Common myeloid progenitor, CD34-positive (primary cell): ENCODE measurements around the gene MGAT5.

ENCODE experiments used
- CTCF ChIA-PET: fragments of 350-600 bp; sonication (Branson Sonifier 250); formaldehyde crosslinking; loops from one replicate; lab custom pipeline; 2021; ENCODE audit warnings: antibody characterized with exemption; lab: Charles Lee
- POLR2A ChIA-PET: fragments of 350-600 bp; sonication (Branson Sonifier 250); formaldehyde crosslinking; loops from one replicate; lab custom pipeline; 2021; ENCODE audit warnings: antibody characterized with exemption; lab: Charles Lee
- DNase-seq, 3 donors: peaks; one replicate each; pipeline versions ENCODE4 v3.0.0 to v3.0.0-alpha.2; 2013
- H3K27ac ChIP-seq, 2 experiments: 1 replicate in 1 of 2; 2 replicates in 1 of 2; pipeline ENCODE4 v1.7.0; 2013; ENCODE audit warnings: inconsistent platforms in 2 of 2, low read length in 2 of 2, mild to moderate bottlenecking in 2 of 2, low read depth in 1 of 2, moderate library complexity in 1 of 2; ENCODE audit not compliant: severe bottlenecking in 2 of 2, insufficient read depth in 1 of 2, poor library complexity in 1 of 2
- H3K27me3 ChIP-seq, 5 experiments: replicated peaks in 2 of 5; 1 replicate in 3 of 5; 2 replicates in 2 of 5; pipeline versions ENCODE4 v1.6.1 to v1.7.0; 2013; ENCODE audit warnings: low read length in 4 of 5, mild to moderate bottlenecking in 2 of 5, moderate library complexity in 2 of 5, inconsistent platforms in 1 of 5; ENCODE audit not compliant: insufficient read depth in 5 of 5, control insufficient read depth in 4 of 5
- H3K36me3 ChIP-seq, 4 experiments: 1 replicate in 2 of 4; 2 replicates in 2 of 4; pipeline versions ENCODE4 v1.6.1 to v1.7.0; 2013; ENCODE audit warnings: low read length in 3 of 4, control low read depth in 1 of 4, mild to moderate bottlenecking in 1 of 4; ENCODE audit not compliant: control insufficient read depth in 4 of 4, insufficient read depth in 4 of 4
- H3K4me1 ChIP-seq, 4 experiments: 1 replicate in 3 of 4; 2 replicates in 1 of 4; pipeline versions ENCODE4 v1.6.1 to v1.7.1; 2013; ENCODE audit warnings: low read length in 3 of 4, mild to moderate bottlenecking in 3 of 4, control low read depth in 1 of 4, inconsistent platforms in 1 of 4, moderate library complexity in 1 of 4; ENCODE audit not compliant: control insufficient read depth in 4 of 4, insufficient read depth in 4 of 4; ENCODE audit errors: control extremely low read depth in 1 of 4
- H3K4me3 ChIP-seq, 7 experiments: 1 replicate in 4 of 7; 2 replicates in 3 of 7; pipeline versions ENCODE4 v1.5.1 to v1.7.0; 2013; ENCODE audit warnings: mild to moderate bottlenecking in 7 of 7, low read length in 6 of 7, moderate library complexity in 6 of 7, inconsistent platforms in 2 of 7, low read depth in 2 of 7, control low read depth in 1 of 7; ENCODE audit not compliant: insufficient read depth in 4 of 7, control insufficient read depth in 1 of 7; ENCODE audit errors: extremely low read depth in 1 of 7
- H3K9me3 ChIP-seq, 5 experiments: 1 replicate in 4 of 5; 2 replicates in 1 of 5; pipeline versions ENCODE4 v1.6.1 to v1.7.1; 2013; ENCODE audit warnings: low read length in 4 of 5, mild to moderate bottlenecking in 2 of 5, inconsistent platforms in 1 of 5, low read depth in 1 of 5, moderate library complexity in 1 of 5; ENCODE audit not compliant: control insufficient read depth in 4 of 5, insufficient read depth in 2 of 5; ENCODE audit errors: control extremely low read depth in 1 of 5
- WGBS: methylation state at CpG from one replicate; pipeline ENCODE4 v1.1.5; 2013; ENCODE audit not compliant: insufficient coverage; 5-methylcytosine and 5-hydroxymethylcytosine counted together

MGAT5 gene

GRCh38 chr2:134276381-134277172, 22.7 kb downstream of the MGAT5 start:
- Histone ChIP-seq H3K36me3 (peaks cover 0 to 14% (median 2%) of the 10 kb centered on the region in 4 experiments), H3K4me1 (peaks cover 0 to 3% (median 0%) of the 10 kb centered on the region in 4 experiments), H3K9me3 (no peaks in the 10 kb centered on the region), H3K27me3 (no peaks in the 10 kb centered on the region), H3K27ac (no peak overlapping the region), H3K4me3 (no peak overlapping the region)
- ChIA-PET CTCF (interaction anchor here (1.0 kb wide), 1 partner anchor 158 kb away, joined by 3 read pairs; no protein-coding TSS in a partner anchor), POLR2A (no interaction called here)
- WGBS: 100% methylated on average over 6 of the region's 6 CpGs
- DNase-seq: no peak

DNA sequence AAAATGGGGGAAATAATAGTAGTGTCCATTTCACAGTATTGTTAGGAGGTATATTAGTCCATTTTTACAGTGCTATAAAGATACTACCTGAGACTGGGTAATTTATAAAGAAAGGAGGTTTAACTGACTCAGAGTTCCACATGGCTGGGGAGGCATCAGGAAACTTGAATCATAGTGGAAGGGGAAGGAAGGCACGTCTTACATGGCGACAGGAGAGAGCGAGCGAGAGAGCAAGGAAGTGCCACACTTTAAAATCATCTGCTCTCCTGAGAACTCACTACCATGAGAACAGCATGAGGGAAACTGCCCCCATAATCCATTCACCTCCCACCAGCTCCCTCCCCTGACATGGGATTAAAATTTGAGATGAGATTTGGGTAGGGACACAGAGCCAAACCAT, 23.4 kb downstream of the MGAT5 start:
- no peak for DNase-seq
- H3K4me1 ChIP-seq: peaks cover 0 to 6% (median under 1%) of the 10 kb centered on the region in 4 experiments
- CTCF ChIA-PET: no interaction called here
- WGBS: no CpG with 5 or more reads among the region's 4 CpGs
- no peak overlapping the region for H3K4me3 ChIP-seq
- H3K36me3 ChIP-seq: peaks cover 0 to 8% (median 1%) of the 10 kb centered on the region in 4 experiments
- H3K27ac ChIP-seq: no peak overlapping the region
- POLR2A ChIA-PET: no interaction called here
- H3K27me3 ChIP-seq: no peaks in the 10 kb centered on the region
- H3K9me3 ChIP-seq: no peaks in the 10 kb centered on the region

DNA sequence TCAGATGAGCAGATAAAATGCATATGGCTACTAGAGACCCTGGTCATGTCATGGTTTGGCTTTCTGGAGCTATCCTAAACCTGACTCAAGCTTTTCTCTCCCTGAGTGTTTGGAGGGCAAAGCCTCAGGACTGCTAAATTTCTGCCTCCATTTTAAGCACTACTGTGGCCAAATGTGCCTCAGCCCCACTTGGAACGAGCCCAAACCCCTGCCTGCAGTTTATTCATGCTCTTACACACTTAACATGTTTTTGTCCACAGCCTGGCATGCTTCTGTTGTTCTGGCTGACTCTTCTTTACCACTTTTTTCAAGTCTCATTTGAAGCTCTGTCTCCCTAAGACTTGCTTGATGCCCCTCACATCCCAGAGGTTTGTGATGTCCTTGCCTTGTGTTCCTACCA, 24.7 kb downstream of the MGAT5 start:
- 83% methylated on average over 1 of the region's 1 CpG for WGBS
- no peak for DNase-seq
- no peak overlapping the region for H3K4me3 ChIP-seq
- peaks cover 12 to 19% (median 13%) of the 10 kb centered on the region in 4 experiments for H3K4me1 ChIP-seq
- ChIA-PET CTCF (interaction anchor here (2.3 kb wide), 1 partner anchor 33 kb away, joined by 8 read pairs; no protein-coding TSS in a partner anchor), POLR2A (no interaction called here)
- peaks cover 0 to 6% (median 1%) of the 10 kb centered on the region in 4 experiments for H3K36me3 ChIP-seq
- no peaks in the 10 kb centered on the region for H3K27me3 ChIP-seq
- no peaks in the 10 kb centered on the region for H3K9me3 ChIP-seq
- H3K27ac ChIP-seq: no peak overlapping the region

DNA sequence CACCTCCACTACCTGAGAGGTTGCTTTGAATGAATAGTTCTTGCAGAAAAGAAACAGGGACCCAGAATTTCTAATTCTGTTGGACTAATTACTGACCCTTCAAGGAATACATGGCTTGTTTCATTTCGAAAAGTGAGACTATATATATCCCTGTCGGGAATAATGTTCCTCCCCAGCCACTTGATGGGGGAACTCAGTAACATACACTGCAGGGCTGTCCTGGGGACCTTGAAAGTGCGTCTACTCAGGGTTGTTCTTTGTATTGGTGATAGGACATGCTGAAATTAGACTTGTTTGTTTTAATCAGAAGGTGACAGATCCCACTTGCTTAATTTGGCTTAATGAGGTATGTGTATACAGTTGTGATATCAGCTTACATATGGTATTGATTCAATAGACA, 25.5 kb downstream of the MGAT5 start:
- no peak for DNase-seq
- 100% methylated on average over 1 of the region's 3 CpGs for WGBS
- no peaks in the 10 kb centered on the region for H3K9me3 ChIP-seq
- peaks cover 0 to 6% (median under 1%) of the 10 kb centered on the region in 4 experiments for H3K36me3 ChIP-seq
- POLR2A ChIA-PET: no interaction called here
- H3K4me3 ChIP-seq: no peak overlapping the region
- no peaks in the 10 kb centered on the region for H3K27me3 ChIP-seq
- CTCF ChIA-PET: interaction anchor here (2.3 kb wide), 1 partner anchor 34 kb away, joined by 8 read pairs; no protein-coding TSS in a partner anchor
- H3K27ac ChIP-seq: no peak overlapping the region
- peaks cover 12 to 24% (median 14%) of the 10 kb centered on the region in 4 experiments for H3K4me1 ChIP-seq

DNA sequence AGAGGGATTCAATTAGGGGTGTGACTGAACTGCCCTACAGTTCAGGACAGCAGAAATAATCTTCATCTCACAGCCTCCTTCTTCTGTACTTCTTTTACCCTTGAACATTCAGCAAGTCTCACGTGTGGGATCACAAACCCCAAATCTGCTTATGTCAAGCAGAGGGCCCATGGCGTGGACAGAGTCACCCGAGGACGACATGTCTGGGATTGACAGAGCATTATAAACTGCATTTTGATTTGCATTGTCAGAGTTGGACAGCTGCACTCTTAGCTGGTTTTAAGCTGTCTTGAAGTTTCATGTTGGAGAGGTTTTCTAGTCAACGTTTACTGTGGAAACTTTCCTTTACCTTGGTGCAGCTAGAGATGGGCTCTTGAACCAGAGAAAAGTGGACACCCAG, 26.4 kb downstream of the MGAT5 start:
- 90% methylated on average over 5 of the region's 5 CpGs for WGBS
- Histone ChIP-seq H3K27ac (no peak overlapping the region), H3K4me3 (no peak overlapping the region), H3K36me3 (peaks cover 0 to 6% (median 0%) of the 10 kb centered on the region in 4 experiments), H3K4me1 (peaks cover 12 to 24% (median 14%) of the 10 kb centered on the region in 4 experiments), H3K9me3 (no peaks in the 10 kb centered on the region), H3K27me3 (no peaks in the 10 kb centered on the region)
- no peak for DNase-seq
- ChIA-PET POLR2A (no interaction called here), CTCF (interaction anchor here (0.8 to 2.3 kb wide), 2 partner anchors 10 to 35 kb away, joined by 3 to 8 read pairs; no protein-coding TSS in a partner anchor)

GRCh38 chr2:134280726-134281125, 26.9 kb downstream of the MGAT5 start:
- no peak overlapping the region for H3K27ac ChIP-seq
- H3K4me1 ChIP-seq: peaks cover 12 to 22% (median 14%) of the 10 kb centered on the region in 4 experiments
- H3K4me3 ChIP-seq: no peak overlapping the region
- no peak for DNase-seq
- peaks cover 0 to 6% (median 0%) of the 10 kb centered on the region in 4 experiments for H3K36me3 ChIP-seq
- ChIA-PET POLR2A (no interaction called here), CTCF (interaction anchor here (0.8 to 2.3 kb wide), 2 partner anchors 11 to 36 kb away, joined by 3 to 8 read pairs; no protein-coding TSS in a partner anchor)
- no peaks in the 10 kb centered on the region for H3K27me3 ChIP-seq
- H3K9me3 ChIP-seq: no peaks in the 10 kb centered on the region
- WGBS: 97% methylated on average over 4 of the region's 4 CpGs
